ENCODE measurements around the gene KDM4B. TPM values are rescaled to one million over a fixed set of nuclear protein-coding genes. Genes with fewer than 3 reads are reported as not detected.
"Not testable (repeated sequence)": the region's sequence is repeated elsewhere in the genome, so short reads cannot be mapped to it uniquely, and the experiment has no call there.

KDM4B gene
- total RNA-seq, 2 donors from 2014 or later = 21.0 to 44.8 TPM

- peaks cover 0 to 5% of the 10 kb centered on the region in 2 donors for H3K36me3 Mint-ChIP-seq
- ATAC-seq (no peak), DNase-seq (ENCODE audit: low spot score in 2 of 2) (peak in 1 of 2 donors; percentile 51)
- H3K27ac Mint-ChIP-seq = no peak overlapping the region
- H3K9me3 Mint-ChIP-seq = no peaks in the 10 kb centered on the region
Measured at GRCh38 chr19:5149508-5149907, 180.6 kb downstream of the KDM4B start.

- H3K36me3 Mint-ChIP-seq = peaks cover 0 to 5% of the 10 kb centered on the region in 2 donors
- H3K9me3 Mint-ChIP-seq = no peaks in the 10 kb centered on the region
- H3K27ac Mint-ChIP-seq = peak overlapping the region in 1 of 2 donors; percentile 72
- DNase-seq (ENCODE audit: low spot score in 2 of 2) (no peak), ATAC-seq (no peak)
Measured at GRCh38 chr19:5149932-5150901, 181.3 kb downstream of the KDM4B start.

DNA sequence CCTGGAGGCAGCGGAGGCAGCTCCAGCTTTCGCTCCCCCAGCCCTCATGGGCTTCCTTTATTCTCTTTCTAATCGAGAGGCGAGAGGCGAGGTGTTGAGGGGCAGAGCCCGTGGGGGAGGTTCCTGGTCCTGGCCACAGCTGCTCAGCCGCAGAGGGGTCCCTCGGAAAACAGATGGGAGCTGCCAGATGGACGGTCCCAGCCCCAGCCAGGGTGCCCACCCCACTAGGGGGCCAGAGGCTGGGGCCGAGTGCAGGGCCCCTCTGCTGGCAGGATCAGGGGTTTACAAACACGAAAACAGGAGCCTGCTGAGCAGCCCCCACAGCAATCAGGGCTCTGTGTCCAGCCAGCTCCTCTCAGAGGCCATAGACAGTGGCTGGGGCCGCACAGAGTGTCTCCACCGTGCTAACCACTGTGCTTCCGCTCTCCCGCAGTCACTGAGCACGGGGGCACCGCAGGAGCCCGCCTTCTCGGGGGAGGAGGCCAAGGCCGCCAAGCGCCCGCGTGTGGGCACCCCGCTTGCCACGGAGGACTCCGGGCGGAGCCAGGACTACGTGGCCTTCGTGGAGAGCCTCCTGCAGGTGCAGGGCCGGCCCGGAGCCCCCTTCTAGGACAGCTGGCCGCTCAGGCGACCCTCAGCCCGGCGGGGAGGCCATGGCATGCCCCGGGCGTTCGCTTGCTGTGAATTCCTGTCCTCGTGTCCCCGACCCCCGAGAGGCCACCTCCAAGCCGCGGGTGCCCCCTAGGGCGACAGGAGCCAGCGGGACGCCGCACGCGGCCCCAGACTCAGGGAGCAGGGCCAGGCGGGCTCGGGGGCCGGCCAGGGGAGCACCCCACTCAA, 182.2 kb downstream of the KDM4B start:
- Mint-ChIP-seq H3K27ac (peak overlapping the region in 1 of 2 donors; percentile 72), H3K9me3 (no peaks in the 10 kb centered on the region), H3K36me3 (peaks cover 0 to 5% of the 10 kb centered on the region in 2 donors)
- no peak for DNase-seq (ENCODE audit: low spot score in 2 of 2)
- no peak for ATAC-seq

DNA sequence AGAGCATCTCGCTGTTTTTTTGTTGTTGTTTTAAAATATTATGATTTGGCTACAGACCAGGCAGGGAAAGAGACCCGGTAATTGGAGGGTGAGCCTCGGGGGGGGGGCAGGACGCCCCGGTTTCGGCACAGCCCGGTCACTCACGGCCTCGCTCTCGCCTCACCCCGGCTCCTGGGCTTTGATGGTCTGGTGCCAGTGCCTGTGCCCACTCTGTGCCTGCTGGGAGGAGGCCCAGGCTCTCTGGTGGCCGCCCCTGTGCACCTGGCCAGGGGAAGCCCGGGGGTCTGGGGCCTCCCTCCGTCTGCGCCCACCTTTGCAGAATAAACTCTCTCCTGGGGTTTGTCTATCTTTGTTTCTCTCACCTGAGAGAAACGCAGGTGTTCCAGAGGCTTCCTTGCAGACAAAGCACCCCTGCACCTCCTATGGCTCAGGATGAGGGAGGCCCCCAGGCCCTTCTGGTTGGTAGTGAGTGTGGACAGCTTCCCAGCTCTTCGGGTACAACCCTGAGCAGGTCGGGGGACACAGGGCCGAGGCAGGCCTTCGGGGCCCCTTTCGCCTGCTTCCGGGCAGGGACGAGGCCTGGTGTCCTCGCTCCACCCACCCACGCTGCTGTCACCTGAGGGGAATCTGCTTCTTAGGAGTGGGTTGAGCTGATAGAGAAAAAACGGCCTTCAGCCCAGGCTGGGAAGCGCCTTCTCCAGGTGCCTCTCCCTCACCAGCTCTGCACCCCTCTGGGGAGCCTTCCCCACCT, 183.3 kb downstream of the KDM4B start:
- ATAC-seq (no peak), DNase-seq (ENCODE audit: low spot score in 2 of 2) (no peak)
- peaks cover 0 to 1% of the 10 kb centered on the region in 2 donors for H3K36me3 Mint-ChIP-seq
- H3K27ac Mint-ChIP-seq = peak overlapping the region in 1 of 2 donors; percentile 37
- H3K9me3 Mint-ChIP-seq = peaks cover 0 to under 1% of the 10 kb centered on the region in 2 donors

DNA sequence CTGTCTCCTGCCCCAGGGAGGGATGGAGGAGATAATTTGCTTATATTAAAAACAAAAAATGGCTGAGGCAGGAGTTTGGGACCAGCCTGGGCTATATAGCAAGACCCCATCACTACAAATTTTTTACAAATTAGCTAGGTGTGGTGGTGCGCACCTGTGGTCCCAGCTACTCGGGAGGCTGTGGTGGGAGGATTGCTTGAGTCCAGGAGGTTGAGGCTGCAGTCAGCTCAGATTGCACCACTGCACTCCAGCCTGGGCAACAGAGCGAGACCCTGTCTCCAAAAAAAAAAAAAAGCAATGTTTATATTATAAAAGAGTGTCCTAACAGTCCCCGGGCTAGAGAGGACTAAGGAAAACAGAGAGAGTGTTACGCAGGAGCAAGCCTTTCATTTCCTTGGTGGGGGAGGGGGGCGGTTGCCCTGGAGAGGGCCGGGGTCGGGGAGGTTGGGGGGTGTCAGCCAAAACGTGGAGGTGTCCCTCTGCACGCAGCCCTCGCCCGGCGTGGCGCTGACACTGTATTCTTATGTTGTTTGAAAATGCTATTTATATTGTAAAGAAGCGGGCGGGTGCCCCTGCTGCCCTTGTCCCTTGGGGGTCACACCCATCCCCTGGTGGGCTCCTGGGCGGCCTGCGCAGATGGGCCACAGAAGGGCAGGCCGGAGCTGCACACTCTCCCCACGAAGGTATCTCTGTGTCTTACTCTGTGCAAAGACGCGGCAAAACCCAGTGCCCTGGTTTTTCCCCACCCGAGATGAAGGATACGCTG, 184.0 kb downstream of the KDM4B start:
- H3K9me3 Mint-ChIP-seq = peaks cover 0 to 4% of the 10 kb centered on the region in 2 donors
- ATAC-seq (no peak), DNase-seq (ENCODE audit: low spot score in 2 of 2) (no peak)
- H3K27ac Mint-ChIP-seq = no peak overlapping the region
- peaks cover 0 to 4% of the 10 kb centered on the region in 2 donors for H3K36me3 Mint-ChIP-seq

GRCh38 chr19:5153601-5154128, 184.8 kb downstream of the KDM4B start:
- DNase-seq (ENCODE audit: low spot score in 2 of 2) (no peak), ATAC-seq (peak; percentile 4 to 15)
- peaks cover 0 to 4% of the 10 kb centered on the region in 2 donors for H3K36me3 Mint-ChIP-seq
- no peak overlapping the region for H3K27ac Mint-ChIP-seq
- peaks cover 0 to 6% of the 10 kb centered on the region in 2 donors for H3K9me3 Mint-ChIP-seq

DNA sequence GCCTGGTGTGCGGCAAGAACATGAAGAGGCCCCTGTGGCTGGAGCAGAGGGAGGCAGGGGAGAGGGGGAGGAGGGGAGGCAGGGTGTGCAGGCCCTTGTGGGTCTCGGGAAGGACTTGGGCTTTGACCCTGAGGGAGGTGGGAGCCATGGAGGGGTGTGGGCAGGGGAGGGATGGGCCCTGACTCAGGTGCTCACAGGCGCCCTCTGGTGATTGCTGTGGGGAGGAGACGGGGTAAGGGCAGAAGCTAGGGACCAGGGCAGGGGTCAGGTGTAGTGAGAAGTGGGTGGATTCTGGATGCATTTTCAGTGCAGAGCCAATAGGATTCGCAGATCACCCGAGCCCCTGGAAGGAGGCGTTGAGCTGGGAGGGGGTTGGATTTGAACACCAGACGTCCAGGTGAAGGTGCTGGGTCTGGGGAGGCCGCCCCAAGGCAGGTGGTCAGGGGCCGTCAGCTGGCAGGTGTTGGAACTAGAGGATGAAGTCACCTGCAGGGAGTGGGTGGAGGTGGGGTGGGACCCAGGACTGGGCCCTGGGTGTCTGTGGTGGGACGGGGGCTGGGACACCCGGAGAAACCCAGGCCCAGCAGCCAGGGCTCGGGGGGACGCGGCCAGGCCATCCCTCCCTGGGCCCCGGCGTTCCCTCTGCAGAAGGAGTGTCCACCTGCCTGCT, 185.4 kb downstream of the KDM4B start:
- Mint-ChIP-seq H3K9me3 (peaks cover 0 to 10% of the 10 kb centered on the region in 2 donors), H3K27ac (peak overlapping the region in 1 of 2 donors; percentile 60), H3K36me3 (peaks cover 0 to 4% of the 10 kb centered on the region in 2 donors)
- DNase-seq (ENCODE audit: low spot score in 2 of 2) (peak in 1 of 2 donors; percentile 66), ATAC-seq (peak; percentile 58 to 67)

GRCh38 chr19:5154799-5155426, 186.0 kb downstream of the KDM4B start:
- ATAC-seq = no peak
- H3K27ac Mint-ChIP-seq = no peak overlapping the region
- DNase-seq (ENCODE audit: low spot score in 2 of 2) = no peak
- peaks cover 0 to 10% of the 10 kb centered on the region in 2 donors for H3K9me3 Mint-ChIP-seq
- H3K36me3 Mint-ChIP-seq = peaks cover 0 to 4% of the 10 kb centered on the region in 2 donors

DNA sequence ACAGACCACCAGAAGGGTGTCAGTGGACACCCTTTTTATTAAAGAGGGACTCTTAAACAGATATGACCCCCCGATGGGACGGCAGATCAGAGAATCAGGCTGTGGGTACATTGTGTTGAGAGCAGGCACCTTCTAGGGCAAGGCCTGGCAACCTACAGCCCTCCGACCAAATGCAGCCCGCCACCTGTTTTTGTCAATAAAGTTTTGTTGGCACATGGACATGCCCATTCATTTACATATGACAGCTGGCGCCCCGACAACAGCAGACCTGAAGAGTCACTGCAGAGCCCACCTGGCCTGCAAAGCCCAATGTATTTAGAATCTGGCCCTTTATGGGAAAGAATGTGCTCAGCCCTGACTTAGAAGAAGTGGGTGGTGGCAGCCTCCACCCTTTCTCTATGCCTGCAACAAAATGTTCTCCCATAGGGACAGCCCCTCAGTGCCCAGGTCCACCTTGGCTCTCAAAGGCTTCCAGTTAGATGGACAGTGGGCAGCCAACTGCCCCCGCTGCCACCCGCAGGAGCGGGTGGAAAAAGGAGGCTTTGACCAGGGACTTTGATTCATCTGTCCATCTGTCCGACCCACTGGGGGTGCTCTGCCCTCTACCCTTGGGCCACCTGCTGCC, 186.8 kb downstream of the KDM4B start:
- H3K36me3 Mint-ChIP-seq = peaks cover 0 to 4% of the 10 kb centered on the region in 2 donors
- peaks cover 0 to 10% of the 10 kb centered on the region in 2 donors for H3K9me3 Mint-ChIP-seq
- ATAC-seq = no peak
- no peak overlapping the region for H3K27ac Mint-ChIP-seq
- no peak for DNase-seq (ENCODE audit: low spot score in 2 of 2)

DNA sequence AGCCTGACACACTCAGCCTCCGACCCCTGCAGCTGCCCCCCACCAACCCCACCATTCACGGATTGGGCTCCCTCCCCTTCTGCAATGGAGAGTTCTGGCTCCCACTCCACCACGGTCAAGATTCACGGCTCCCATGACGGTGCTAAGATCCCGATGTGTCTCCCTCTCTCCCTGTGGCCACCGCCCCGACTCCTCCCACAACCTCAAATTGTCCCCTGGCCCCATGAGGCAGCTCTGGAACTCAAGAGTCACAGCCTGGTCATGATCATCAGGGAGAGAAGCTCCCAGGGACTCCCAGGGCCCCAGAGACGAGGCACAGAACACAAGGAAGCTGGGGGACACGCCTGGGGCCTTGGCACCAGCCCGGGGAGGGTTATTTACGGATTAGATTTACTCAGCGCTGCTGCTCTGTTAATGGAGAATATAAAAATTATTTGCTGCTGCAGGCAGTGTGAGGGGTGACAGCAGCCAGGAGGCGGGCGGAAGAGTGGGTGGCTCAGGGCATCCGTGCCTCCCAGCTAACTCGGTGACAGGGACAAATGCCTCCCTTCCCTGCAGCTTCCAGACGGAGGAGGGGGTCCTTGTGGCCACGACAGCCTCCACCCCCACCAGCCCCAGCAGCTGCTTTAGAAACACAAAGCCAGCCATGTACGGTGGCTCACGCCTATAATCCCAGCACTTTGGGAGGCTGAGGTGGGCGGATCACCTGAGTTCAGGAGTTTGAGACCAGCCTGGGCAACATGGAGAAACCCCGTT, 187.5 kb downstream of the KDM4B start:
- DNase-seq (ENCODE audit: low spot score in 2 of 2) (no peak), ATAC-seq (no peak)
- Mint-ChIP-seq H3K27ac (no peak overlapping the region), H3K9me3 (peaks cover 0 to 10% of the 10 kb centered on the region in 2 donors), H3K36me3 (peaks cover 0 to 4% of the 10 kb centered on the region in 2 donors)

DNA sequence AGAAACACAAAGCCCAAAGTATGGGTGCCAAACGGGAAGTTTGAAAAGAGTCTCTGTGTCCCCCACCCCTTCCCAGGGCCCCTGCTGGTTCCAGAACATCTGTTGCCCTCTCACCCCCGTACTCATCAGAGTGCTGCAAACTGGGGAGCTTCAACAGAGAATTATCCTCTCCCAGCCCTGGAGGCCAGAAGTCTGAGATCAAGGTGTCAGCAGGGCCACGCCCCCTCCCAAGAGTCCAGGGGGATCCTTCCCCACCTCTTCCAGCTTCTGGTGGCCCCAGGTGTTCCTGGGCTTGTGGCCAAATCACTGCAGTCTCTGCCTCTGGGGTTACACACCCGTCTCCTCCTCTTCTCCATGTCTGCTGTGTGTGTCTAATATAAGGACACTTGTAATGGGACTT, 188.3 kb downstream of the KDM4B start:
- DNase-seq (ENCODE audit: low spot score in 2 of 2) (no peak), ATAC-seq (no peak)
- Mint-ChIP-seq H3K9me3 (peaks cover 0 to 10% of the 10 kb centered on the region in 2 donors), H3K27ac (no peak overlapping the region), H3K36me3 (peaks cover 0 to 4% of the 10 kb centered on the region in 2 donors)

DNA sequence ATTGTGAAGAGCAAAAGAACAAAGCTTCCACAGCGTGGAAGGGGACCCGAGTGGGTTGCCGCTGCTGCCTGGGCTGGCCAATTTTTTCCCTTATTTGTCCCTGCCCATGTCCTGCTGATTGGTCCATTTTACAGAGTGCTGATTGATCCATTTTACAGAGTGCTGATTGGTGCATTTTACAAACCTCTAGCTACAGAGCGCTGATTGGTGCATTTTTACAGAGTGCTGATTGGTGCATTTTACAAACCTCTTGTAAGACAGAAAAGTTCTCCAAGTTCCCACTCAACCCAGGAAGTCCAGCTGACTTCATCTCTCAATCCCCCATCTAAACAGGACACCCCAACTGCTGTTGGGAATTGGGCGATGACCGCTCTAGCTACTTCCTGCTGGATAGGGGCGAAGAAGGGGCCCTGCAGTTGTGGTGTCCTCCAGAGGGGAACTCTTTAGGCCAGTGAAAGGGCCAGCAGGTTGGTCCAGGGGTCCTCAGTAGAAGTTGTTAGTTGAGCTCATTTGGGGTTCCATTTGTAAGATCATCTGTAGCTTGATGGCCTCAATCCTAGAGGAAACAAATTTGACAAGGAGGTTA, 189.7 kb downstream of the KDM4B start:
- not testable (repeated sequence) for H3K27ac Mint-ChIP-seq; DNase-seq (ENCODE audit: low spot score in 2 of 2)
- peaks cover 0 to 10% of the 10 kb centered on the region in 2 donors for H3K9me3 Mint-ChIP-seq

GRCh38 chr19:5160158-5160795, 191.4 kb downstream of the KDM4B start:
- not testable (repeated sequence) for ATAC-seq; DNase-seq (ENCODE audit: low spot score in 2 of 2); H3K27ac Mint-ChIP-seq; H3K36me3 Mint-ChIP-seq
- H3K9me3 Mint-ChIP-seq = peaks cover 0 to 10% of the 10 kb centered on the region in 2 donors

More for the DNA sequence above, 189.7 kb downstream of the KDM4B start:
- not testable (repeated sequence) for H3K36me3 Mint-ChIP-seq, ATAC-seq
